ENCODE measurements around the gene SPSB3.

The SPSB3 gene

DNA sequence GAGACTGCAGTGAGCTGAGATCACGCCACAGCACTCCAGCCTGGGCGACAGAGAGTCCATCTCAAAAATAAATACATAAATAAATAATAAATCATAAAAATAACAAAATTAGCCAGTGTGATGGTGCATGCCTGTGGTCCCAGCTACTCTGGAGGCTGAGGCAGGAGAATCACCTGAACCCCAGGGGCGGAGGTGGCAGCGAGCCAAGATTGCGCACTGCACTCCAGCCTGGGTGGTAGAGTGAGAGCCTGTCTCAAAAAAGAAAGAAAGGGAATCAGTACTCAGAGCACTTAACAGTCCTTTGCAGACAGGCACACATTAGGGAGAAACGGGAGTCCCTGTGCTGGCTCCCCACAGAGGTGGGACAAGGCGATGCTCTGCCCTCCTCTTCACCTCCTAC lies 51.3 kb downstream of the SPSB3 start:
- TF ChIP-seq, protein P1, sequence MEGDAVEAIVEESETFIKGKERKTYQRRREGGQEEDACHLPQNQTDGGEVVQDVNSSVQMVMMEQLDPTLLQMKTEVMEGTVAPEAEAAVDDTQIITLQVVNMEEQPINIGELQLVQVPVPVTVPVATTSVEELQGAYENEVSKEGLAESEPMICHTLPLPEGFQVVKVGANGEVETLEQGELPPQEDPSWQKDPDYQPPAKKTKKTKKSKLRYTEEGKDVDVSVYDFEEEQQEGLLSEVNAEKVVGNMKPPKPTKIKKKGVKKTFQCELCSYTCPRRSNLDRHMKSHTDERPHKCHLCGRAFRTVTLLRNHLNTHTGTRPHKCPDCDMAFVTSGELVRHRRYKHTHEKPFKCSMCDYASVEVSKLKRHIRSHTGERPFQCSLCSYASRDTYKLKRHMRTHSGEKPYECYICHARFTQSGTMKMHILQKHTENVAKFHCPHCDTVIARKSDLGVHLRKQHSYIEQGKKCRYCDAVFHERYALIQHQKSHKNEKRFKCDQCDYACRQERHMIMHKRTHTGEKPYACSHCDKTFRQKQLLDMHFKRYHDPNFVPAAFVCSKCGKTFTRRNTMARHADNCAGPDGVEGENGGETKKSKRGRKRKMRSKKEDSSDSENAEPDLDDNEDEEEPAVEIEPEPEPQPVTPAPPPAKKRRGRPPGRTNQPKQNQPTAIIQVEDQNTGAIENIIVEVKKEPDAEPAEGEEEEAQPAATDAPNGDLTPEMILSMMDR (IDR thresholded peaks at IDR 0.05; ENCODE audit: low read depth, low read length, missing control alignments) = no peak
- H3K4me3 ChIP-seq (replicated peaks; ENCODE audit: low read depth, low read length) = no peak overlapping the region
- DNase-seq (ENCODE audit: extremely low read depth, low read depth) = no peak

DNA sequence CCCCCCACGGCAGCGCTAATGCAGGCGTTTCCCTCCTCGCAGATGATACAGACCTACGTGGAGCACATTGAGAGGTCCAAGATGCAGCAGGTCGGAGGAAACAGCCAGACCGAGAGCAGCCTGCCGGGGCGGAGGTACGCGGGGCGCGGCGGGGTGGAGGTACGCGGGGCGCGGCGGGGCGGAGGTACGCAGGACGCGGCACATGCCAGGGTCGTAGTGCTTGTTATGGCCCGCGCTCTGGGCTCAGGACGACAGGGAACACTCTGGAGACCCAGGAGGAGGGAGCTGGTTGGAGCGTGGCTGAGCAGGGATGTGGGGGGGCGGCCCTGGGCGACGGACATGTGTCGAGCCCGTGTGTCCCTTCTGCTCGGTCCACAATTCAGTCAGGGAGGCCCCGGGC lies 52.9 kb downstream of the SPSB3 start:
- TF ChIP-seq, protein P1 (IDR thresholded peaks at IDR 0.05; ENCODE audit: low read depth, low read length, missing control alignments) = no peak
- no peak overlapping the region for H3K4me3 ChIP-seq (replicated peaks; ENCODE audit: low read depth, low read length)

DNA sequence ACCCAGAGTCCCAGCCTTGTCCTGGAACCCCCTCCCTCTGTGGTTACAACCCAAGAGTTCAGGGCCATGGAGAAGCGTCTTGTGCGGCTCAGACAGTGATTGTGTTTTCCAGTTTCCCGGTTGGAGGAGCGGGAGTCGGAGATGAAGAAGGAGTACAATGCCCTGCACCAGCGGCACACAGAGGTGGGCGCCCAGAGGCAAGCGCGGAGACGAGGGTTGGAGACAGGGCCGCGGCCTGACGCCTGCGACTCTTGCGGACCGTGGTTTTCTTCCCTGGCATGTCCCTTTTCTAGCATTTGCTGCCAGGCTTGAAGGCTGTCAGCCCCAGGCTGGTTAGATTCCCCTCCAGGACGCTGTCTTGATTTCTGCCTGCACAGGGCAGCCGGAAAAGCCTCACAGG lies 53.3 kb downstream of the SPSB3 start:
- DNase-seq (ENCODE audit: extremely low read depth, low read depth) = no peak
- TF ChIP-seq, protein P1 (IDR thresholded peaks at IDR 0.05; ENCODE audit: low read depth, low read length, missing control alignments) = no peak

More for the DNA sequence above, 52.9 kb downstream of the SPSB3 start:
- DNase-seq (ENCODE audit: extremely low read depth, low read depth) = no peak

DNA sequence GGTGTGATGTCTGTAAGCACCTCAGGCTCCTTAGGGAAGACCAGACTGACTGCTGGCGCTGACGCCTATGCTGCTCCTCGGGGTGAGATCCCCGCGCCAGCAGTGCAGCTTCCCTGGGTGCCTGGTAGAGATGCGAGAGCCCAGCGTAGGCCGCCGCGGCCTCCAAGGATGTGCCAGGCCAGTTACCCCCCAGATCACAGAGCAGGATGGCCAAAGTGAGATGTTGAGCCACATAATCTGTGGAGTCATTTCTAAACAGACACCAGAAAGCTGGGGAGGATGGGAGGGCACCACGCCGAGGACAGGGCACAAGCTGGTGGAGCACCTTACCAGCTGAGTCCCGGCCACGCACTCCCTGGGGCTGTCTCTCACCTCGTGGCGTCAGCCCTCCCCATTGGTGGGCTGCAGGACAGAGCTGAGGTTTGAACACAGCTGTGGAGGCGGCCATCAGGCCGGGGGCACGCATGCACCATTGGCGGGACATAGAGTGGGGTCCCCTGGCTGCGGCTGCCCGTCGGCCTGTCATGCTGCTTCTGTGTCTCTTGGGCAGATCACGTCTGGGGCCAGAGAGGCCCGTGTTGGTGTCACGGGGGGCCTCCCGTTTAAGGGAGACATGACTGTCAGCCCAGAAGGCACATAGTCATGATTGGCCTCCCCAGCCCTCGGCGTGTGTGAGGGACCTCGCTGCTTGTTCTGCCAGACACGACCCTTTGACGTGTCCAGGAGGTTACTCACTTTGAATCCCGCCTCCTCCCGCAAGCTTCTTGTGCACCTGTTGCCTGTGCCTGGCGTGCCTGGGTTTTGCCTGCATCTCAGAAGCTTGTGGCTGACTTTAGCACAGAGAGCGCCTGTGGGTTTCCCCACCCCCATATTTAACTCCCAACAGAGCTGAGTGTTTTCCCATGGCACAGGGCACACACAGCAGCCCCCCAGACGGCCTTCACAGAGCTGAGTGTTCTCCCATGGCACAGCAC lies 54.4 kb downstream of the SPSB3 start:
- no peak for DNase-seq (ENCODE audit: extremely low read depth, low read depth)
- TF ChIP-seq, protein P1 (IDR thresholded peaks at IDR 0.05; ENCODE audit: low read depth, low read length, missing control alignments) = no peak

More for the DNA sequence above, 53.3 kb downstream of the SPSB3 start:
- H3K4me3 ChIP-seq (replicated peaks; ENCODE audit: low read depth, low read length) = no peak overlapping the region

More for the DNA sequence above, 54.4 kb downstream of the SPSB3 start:
- no peak overlapping the region for H3K4me3 ChIP-seq (replicated peaks; ENCODE audit: low read depth, low read length)
